Stimulated activated CD4-positive, alpha-beta T cell treated with anti-CD3 and anti-CD28 coated beads, Interleukin-4, amount 100 ng/mL, for 48 hours (primary cell): Measurements from ENCODE around the gene ACAD9.
"Not testable (repeated sequence)": the region's sequence is repeated elsewhere in the genome, so short reads cannot be mapped to it uniquely, and the experiment has no call there.

Experiments
- DNase-seq, 2 donors: peaks; one replicate each; pipeline ENCODE4 v3.0.0-alpha.2; 2020; ENCODE audit warnings: low read depth in 2 of 2

Gene ACAD9

GRCh38 chr3:128879125-128879969 lies at the start of gene ACAD9:
Gene ACAD9, plus strand, starts transcription at chr3:128879620. Its CDS starts 72 bp downstream, at chr3:128879692.
- DNase-seq = peak; percentile 96

DNA sequence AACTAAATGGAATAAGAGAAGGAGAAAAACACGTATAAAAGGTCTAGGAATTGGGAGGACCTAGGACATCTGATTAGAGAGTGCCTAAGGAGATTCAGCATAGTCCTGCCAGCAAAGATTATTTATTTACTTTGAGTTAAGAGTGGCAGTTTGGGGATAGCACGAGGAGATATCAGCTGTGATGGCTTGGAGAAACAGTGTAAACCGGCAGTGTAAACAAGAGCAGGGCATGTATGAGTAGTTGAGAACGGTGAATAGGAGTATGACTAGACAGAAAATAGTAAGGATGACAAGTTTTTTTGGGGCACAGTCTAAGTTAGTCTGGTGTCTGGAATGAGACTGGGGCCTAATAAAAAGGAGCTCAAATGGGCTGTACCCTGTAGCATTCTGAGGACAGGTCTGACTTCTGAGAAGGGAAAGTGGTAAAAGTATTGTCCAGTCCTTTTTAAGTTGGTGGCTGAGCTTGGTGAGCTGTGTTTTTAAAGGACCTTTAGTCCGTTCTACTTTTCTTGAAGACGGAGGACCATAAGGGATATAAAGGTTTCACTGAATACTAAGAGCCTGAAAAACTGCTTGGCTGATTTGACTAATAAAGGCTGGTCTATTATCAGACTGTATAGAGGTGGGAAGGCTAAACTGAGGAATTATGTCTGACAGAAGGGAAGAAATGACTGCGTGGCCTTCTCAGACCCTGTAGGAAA lies 49.3 kb upstream of the ACAD9 start:
- not testable (repeated sequence) for DNase-seq

GRCh38 chr3:128830762-128831161 lies 48.7 kb upstream of the ACAD9 start:
- not testable (repeated sequence) for DNase-seq

GRCh38 chr3:128832979-128833378 lies 46.4 kb upstream of the ACAD9 start:
- not testable (repeated sequence) for DNase-seq

- no peak for DNase-seq
Observed at GRCh38 chr3:128835096-128835495, 44.3 kb upstream of the ACAD9 start.

- DNase-seq = no peak
Observed at GRCh38 chr3:128841926-128842920, 37.2 kb upstream of the ACAD9 start.

- no peak for DNase-seq
Observed at GRCh38 chr3:128844502-128844901, 34.9 kb upstream of the ACAD9 start.

- DNase-seq = no peak
Observed at GRCh38 chr3:128845119-128845777, 34.2 kb upstream of the ACAD9 start.

DNA sequence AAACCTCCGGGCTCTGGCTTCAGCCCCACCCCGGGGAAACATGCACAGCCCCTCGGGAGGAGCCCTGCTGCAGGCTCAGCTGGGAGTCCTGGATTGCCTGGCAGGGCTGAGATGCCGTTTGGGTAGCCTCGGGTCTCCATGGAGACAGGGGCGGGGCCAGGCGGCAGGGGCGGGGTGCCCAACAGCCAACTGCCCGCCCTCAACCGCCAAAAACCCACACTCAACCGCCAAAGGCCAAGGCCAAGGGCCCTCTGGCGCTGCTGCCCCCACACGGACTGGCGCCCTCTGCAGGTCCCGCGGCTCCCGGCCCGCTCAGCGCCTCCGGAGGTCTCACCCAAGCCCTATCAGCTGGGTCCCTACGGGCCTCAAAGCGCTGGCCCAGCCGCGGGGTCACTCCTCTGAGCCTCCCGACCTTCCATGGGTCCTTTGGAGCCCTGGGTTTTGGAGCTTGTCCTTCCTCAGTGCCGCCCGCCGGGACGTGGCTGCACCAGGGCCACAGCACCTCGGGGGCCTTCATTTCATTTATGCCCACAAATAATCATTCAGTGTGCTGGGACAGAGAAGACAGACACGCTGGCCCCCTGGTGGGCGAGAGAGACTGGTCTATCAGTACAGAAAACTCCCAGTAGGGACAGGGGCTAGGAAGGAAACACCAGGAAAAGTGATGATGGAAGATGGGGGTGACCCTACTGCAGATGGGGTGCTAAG lies 33.5 kb upstream of the ACAD9 start:
- peak; percentile 84 to 87 for DNase-seq

- DNase-seq = peak; percentile 11 to 21
Observed at GRCh38 chr3:128846486-128846891, 32.9 kb upstream of the ACAD9 start.

GRCh38 chr3:128847666-128848370 lies 31.6 kb upstream of the ACAD9 start:
- DNase-seq = no peak

DNA sequence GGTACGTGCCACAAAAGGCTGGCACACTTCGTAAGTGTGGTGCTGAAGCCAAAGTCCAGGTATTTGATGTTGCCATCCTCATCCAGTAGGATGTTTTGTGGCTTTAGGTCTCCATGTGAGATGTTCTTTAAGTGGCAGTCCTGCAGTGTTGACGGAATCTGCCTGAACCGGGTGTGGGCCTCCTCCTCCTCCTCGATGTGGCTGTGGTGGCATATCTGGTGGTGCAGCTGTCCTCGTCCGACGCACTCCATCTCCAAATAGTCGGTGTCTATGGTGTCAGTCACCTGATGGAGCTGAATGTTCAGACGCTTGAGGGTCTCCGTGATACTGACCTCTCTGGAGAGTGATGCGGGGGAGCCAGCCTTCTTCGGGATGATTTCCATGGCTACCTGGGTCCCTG lies 30.5 kb upstream of the ACAD9 start:
- no peak for DNase-seq

GRCh38 chr3:128849911-128850455 lies 29.4 kb upstream of the ACAD9 start:
- no peak for DNase-seq

- no peak for DNase-seq
Observed at GRCh38 chr3:128850544-128850943, 28.9 kb upstream of the ACAD9 start.

DNA sequence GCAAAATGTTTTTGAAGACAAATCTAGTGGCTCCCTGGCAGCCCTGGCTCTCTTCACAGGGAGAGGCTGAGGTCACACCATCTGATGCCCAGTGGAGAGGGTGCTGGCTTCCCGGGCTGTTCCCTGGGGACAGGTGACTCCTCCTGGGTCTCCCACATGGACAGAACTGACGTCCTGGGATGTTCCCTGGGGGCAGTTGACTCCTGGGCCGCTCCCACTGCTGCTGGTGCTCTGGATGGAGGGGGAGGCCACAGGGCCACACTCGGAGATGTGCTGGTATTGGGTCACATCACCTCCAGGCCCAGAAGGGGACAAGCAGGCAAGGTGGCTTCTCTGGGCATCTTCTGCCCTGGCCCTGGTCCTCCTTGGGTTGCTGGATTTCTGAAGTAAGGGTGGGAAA lies 27.8 kb upstream of the ACAD9 start:
- DNase-seq = no peak

DNA sequence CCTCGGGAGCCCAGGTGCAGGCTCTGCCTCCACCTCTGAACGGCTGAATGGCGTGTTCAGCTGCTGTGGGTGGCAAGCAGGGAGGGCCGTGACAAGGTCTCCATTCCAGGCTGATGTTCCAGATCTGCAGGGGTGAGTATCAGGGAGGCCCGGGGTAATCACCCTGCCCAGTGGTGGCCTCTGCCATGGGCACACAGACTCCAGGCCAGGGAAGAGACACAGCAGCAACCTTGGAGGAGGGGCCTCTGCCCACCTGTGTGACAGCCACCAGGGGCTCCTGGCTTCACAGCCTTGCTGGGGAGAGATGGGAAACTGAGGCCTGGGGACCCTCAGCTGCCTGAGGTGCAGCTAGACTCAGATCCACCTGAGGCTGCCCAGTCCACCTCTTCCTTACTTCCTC lies 25.6 kb upstream of the ACAD9 start:
- no peak for DNase-seq

GRCh38 chr3:128854475-128854874 lies 24.9 kb upstream of the ACAD9 start:
- no peak for DNase-seq

- no peak for DNase-seq
Observed at GRCh38 chr3:128855569-128855968, 23.9 kb upstream of the ACAD9 start.

DNA sequence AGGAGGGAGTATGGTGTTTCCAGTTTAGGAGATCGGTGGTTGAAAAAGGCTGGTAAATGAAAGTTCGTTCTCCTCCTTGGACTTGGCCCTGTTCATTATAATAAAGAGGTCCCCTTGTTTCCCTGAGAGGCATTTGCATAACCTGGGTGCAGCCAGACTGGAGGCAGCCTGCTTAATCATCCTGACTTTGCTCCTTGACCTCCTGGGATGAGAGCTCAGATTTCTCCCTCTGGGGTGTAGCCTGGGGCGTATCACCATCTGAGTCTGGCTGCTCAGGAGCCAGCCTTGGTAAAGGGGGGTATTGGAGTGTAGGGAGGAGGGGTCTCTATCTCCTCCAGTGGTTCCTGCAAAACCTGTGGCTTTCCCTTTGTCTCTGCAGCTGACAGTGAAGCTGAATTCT lies 21.3 kb upstream of the ACAD9 start:
- DNase-seq = no peak

GRCh38 chr3:128859630-128860029 lies 19.8 kb upstream of the ACAD9 start:
- DNase-seq = no peak
